Amniotic epithelial cell (primary cell): ENCODE measurements around the gene SPPL2B.
"Not testable (repeated sequence)": the region's sequence is repeated elsewhere in the genome, so short reads cannot be mapped to it uniquely, and the experiment has no call there.

ENCODE experiments used
- DNase-seq: peaks from one replicate; pipeline ENCODE4 v3.0.0-alpha.2; 2010; ENCODE audit warnings: low read depth

SPPL2B gene

DNA sequence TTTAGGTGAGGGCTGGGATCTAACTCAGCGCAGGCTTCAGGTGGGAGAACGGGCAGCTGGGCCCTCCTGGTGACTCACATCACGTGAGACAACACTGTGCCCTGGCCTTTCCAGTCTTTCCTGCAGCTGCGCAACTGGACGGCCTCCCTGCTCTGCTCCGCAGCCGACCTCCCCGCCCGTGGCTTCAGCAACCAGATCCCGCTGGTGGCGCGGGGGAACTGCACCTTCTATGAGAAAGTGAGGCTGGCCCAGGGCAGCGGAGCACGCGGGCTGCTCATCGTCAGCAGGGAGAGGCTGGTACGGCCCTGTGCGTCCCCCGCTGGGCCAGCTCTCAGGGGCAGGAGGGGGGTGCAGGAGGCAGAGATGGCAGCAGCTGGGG, 8.8 kb downstream of the SPPL2B start:
- DNase-seq = peak; percentile 84

GRCh38 chr19:2338055-2338615, 9.7 kb downstream of the SPPL2B start:
- DNase-seq = no peak

DNA sequence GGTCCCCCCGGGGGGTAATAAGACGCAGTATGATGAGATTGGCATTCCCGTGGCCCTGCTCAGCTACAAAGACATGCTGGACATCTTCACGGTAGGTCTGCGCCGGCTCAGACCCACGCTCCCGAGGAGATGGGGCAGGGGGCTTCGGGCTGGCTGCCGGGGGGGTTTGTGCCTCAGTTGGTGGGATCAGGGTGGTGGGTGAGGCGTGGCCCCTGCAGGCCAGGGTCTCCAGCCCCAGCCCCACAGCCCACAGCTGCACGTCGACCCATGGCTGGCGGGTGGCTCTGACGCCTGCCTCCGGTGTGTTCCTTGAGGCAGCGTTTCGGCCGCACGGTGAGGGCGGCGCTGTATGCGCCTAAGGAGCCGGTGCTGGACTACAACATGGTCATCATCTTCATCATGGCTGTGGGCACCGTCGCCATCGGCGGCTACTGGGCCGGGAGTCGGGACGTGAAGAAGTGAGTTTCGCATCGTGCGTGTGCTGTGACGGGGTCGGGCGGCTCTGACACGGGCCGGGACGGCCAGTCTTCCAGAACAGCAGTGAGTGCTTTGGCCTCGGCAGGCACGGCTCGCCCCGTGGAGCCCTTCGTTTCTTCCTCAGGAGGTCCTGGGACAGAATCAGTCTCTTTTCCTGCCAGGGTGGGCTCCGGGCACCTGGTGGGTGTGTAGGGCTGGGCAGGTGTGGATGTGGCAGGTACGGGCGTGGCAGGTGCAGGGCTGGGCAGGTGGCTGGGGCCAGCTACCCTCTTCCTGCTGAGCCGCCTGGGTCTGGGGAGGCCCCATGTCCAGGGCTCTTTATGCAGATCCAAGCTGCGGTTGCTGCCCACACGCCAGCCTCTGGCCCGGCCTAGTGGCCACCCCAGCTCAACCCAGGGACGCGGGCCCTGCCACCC, 10.5 kb downstream of the SPPL2B start:
- no peak for DNase-seq

DNA sequence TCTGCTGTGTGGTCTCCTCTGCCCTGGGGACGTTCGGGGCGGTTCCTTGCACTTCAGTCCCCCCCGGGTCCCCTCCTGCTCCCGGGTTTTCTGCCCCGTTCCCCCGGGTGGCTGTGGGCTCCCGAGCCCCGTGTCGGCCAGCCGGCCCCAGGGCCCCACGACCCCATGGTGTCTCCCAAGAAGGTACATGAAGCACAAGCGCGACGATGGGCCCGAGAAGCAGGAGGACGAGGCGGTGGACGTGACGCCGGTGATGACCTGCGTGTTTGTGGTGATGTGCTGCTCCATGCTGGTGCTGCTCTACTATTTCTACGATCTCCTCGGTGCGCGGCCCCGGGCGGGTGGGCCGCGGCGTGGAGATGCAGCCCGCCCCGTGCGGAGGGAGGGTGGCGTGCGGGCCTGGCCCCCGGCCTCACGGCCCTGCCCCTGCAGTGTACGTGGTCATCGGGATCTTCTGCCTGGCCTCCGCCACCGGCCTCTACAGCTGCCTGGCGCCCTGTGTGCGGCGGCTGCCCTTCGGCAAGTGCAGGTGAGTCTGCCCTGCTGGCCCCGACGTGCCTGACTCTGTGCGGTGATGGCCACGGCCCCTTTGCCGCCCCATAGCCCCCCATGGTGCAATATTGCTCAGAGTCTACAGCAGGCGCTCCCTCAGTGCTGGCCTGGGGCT, 11.3 kb downstream of the SPPL2B start:
- DNase-seq = no peak

- no peak for DNase-seq
These were observed 12.2 kb downstream of the SPPL2B start for GRCh38 chr19:2340496-2341243.

- no peak for DNase-seq
These were observed 12.8 kb downstream of the SPPL2B start for GRCh38 chr19:2341244-2341751.

DNA sequence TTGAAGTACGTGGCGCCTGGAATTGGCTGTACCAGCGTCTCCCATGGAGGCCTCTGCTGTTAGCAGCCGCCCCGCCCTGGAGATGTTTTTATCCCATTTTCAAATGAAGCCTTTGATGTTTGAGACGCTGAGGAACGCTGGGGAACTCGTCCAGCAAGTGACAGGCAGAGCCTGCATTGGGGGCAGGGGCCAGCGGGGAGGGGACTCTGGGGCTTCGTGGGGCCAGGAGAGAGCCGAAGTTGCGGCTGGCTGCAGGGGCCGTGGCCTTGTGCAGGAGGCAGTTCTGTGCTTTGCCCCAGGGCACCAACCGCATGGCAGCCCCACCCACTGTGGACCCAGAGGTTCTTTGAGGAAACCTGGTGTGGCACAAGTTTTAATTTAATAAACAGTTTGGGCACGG, 13.5 kb downstream of the SPPL2B start:
- DNase-seq = no peak

DNA sequence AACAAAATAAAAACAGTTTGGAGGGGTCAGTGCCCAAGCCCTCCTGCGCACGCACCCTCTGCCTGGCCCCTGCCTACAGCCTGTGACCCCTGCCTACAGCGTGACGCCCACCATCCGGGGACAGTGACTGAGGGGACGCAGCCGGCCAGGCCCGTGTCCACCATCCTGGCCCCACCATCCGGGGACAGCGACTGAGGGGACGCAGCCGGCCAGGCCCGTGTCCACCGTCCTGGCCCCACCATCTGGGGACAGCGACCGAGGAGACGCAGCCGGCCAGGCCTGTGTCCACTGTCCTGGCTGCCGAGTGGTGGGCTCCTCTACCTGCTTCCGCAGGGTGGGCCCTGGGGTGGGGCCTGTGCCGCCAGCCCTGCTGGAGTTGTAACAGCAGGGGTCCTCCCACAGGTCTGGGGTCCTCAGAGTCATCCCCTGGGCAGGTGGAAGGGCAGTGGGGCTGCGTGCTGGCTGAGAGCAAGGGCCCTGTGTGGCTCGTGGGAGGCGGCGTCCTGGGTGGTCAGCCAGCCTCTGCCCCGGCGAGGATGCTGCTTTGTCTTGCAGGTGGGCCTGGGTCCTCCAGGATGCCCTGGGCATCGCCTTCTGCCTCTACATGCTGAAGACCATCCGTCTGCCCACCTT, 14.3 kb downstream of the SPPL2B start:
- DNase-seq = no peak

- no peak for DNase-seq
These were observed 15.0 kb downstream of the SPPL2B start for GRCh38 chr19:2343289-2343982.

- DNase-seq = no peak
These were observed 15.9 kb downstream of the SPPL2B start for GRCh38 chr19:2344381-2344870.

DNA sequence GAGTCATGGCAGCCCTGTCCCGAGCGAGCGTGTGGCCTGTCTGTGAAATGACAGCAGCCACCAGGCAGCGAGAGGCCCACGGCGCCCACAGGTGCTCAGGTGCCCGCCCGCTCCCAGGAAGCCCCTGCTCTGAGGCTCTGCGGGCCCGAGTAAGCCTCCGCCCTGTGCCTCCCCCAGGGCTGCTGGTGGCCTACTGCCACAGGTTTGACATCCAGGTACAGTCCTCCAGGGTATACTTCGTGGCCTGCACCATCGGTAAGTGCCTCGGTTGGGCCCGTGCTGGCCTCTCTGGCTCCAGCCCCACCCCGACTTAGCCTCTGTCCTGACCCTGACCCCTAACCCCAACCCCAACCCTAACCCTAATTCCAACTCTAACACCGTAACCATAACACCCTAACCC, 16.6 kb downstream of the SPPL2B start:
- no peak for DNase-seq

- DNase-seq = peak; percentile 13
These were observed 17.5 kb downstream of the SPPL2B start for GRCh38 chr19:2345794-2346663.

- DNase-seq = not testable (repeated sequence)
These were observed 21.3 kb downstream of the SPPL2B start for GRCh38 chr19:2349818-2350217.

DNA sequence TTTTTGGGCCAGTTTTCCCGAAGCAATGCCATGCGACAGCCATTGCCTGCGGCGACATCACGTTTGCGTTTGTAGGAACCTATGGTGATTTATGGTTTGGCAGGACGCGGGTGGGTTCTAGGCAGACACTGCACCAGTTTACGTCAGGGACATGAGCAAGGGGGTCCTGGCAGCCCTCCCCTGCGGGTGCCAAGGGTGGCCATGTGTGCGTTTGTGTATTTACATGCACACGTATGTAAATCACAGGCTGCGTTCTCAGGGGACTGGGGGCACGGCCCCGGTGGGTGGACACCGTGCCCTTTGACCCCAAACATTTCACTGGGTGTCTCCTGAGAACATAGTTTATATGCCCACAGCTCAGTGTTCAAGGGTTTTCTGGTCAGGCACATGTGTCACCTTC, 22.2 kb downstream of the SPPL2B start:
- DNase-seq = no peak

- DNase-seq = no peak
These were observed 23.1 kb downstream of the SPPL2B start for GRCh38 chr19:2351591-2351990.

- no peak for DNase-seq
These were observed 23.6 kb downstream of the SPPL2B start for GRCh38 chr19:2352121-2352520.

GRCh38 chr19:2353159-2353886, 24.8 kb downstream of the SPPL2B start:
- no peak for DNase-seq

DNA sequence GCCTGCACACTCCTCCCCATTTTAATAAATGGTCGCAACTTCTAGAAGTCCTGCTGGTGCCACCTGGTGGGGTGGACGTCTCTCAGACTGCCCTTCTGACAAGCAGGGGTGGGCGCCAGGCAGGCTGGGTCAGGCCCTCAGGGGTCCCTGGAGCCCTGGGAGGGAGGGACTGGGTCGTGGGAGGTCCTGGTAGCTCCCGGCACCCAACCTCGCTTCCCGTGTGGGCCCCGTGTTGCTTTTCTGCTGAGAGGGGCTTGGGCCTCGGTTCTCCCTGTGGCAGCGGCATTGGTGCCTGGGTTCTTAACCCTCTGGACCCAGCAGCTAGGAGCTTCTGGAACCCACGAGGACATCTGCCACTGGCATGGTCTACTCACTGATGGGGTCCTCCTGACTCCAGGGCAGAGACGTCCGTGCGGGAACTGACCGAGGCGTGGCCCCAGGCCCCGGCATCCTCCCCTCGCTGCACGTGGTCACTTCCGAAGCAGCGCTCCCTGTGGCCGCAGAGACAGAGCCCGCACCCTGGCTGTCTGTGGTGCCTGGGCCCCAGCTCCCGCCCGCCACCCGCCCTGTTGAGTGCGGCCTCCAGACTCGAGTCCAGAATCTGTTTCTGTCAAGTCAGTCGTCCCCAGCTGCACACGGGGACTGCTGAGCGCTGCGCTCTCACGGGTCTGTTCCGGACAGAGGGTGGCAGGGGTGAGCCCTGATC, 25.6 kb downstream of the SPPL2B start:
- no peak for DNase-seq

GRCh38 chr19:2354670-2355069, 26.2 kb downstream of the SPPL2B start:
- no peak for DNase-seq
